ENCODE data around the gene SHC3.

The SHC3 gene

DNA sequence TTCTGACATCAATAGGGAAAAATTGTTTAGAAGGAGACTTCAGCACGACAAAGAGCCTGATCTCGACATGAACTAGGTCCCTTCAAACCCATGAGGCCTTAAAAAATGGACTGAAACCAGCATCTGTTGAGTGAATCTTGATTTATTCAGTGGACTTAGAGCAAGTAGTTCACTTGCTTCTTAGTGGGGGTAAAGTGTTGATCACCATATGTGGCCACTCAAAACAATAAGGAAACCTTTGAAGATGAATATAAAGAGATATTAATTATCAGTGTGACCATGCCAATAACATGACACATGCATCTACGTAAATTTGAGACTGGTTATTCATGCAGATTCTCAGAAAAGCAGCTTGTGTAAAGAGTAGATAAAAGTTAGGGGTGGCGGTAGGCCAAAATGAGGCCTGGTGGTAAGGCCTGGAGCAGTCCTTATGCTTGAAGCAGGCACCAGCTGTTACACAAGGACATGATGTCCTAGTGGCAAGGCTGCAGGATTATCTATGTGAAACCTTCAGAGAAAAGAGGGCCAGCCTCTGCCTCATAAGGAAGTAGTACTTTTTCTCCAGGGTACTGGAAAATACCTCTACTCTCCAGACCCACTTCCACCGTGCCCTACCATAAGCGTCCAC is 126.0 kb downstream of the SHC3 start:
- DNase-seq (ENCODE audit: low spot score) = no peak

DNA sequence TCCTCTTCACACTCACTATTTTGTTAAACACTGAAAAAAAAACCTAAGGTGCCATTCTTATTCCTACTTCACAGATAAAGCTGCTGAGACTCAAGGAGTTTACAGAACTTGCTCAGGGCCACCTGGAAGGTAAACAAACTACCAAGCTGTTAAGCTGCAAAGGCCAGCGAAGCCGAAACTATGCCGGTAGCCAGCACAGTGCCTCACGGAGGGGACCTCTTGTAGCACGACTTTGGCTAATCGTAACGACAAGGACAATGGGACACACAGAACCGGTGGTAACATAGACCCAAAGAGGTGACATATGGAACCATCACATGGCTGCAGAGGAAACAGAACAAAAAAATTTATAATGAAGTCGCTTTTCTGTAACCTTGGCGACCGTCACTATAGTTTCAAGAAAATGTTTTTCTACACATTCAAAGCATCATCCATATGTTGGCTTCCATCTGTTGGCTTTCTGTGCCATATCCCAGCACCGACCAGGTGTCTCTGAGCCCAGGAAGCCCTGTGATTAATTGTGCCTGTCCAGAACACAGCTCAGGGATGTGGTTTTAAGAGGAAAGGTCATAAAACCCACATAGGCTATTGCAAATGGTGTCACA is 127.1 kb downstream of the SHC3 start:
- no peak for DNase-seq (ENCODE audit: low spot score)

DNA sequence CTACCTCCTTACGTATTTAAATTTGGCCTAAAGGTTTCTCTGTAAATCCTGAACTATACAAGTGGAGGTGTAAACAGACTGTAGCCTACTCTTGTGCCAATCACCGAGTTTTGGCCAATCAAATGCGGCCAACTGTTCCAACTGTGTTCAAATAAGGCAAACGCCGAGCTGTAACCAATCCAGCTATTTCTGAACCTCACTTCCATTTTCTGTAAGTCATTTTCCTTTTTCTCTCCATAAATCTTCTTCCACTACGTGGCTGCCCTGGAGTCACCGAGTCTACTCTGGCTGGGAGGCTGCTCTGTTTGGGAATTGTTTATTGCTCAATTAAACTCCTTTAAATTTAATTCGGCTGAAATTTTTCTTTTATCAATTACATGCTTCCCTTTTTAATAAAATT is 129.0 kb downstream of the SHC3 start:
- DNase-seq (ENCODE audit: low spot score) = no peak

DNA sequence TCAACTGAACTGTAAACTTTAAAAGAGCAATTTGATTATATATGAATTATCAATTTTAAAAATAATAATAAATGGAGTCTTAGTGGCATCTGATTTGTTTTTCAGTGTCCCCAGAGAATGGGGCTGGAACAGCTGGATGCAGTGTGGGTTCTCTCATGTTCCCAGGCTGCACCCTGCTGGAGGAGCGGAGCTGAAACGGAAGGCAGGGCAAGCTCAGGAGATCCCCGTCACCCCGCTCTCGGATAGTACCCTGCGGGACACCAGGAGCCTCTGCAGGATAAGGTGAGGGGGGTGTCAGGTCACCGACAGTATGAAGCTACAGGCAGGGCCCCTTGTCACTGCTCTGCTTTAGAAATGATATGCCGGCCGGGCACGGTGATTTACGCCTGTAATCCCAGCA is 130.0 kb downstream of the SHC3 start:
- no peak for DNase-seq (ENCODE audit: low spot score)

DNA sequence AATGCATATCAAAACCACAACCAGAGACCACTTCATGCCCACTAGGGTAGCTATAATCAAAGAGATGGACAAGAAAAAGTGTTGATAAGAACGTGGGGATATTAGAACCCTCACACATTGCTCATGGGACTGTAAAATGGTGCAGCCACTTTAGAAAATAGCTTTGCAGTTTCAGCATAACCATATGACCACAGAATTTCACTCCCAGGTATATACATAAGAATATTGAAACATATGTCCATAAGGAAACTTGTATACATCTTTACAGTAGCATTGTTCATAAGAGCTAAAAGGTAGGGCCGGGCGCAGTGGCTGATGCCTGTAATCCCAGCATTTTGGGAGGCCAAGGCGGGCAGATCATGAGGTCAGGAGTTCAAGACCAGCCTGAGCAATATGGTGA is 131.0 kb downstream of the SHC3 start:
- no peak for DNase-seq (ENCODE audit: low spot score)

DNA sequence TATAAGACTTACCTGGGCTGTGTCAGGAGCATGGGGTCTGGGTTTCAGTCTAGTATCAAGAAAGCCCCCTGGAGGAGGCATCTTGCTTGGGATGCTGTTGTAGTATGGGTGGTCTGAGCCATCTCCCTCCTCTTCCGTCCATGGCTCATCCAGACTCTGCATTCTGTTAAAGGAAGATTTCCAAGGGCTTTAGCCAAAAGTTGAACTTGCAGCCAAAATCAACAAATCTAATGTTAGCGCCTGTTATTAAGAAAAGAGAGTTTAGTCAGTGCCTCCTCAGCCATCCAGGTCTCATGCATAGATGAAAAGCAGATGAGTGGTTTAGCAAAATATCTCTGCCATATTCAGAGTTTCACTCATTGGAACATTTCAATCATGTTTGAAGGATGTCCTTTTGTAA is 131.8 kb downstream of the SHC3 start:
- no peak for DNase-seq (ENCODE audit: low spot score)

DNA sequence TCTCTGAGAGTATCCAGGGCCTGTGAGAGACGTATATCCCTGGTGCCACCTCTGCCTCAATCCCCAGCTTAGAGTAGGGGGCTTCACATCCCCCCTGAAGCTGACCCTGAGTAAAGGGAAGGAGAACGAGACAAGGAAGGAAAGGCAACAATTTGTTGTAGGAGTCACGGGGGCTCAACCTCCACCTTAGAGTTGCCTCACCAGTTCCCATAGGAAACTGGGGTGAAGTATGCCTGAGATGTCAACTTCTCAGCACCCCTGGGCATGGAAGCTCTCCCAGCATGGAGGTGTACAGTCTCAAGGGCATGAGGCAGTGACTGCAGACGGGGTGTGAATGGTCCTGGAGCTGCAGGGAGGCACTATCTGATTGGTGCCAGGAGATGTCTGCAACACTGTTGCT is 133.7 kb downstream of the SHC3 start:
- no peak for DNase-seq (ENCODE audit: low spot score)

DNA sequence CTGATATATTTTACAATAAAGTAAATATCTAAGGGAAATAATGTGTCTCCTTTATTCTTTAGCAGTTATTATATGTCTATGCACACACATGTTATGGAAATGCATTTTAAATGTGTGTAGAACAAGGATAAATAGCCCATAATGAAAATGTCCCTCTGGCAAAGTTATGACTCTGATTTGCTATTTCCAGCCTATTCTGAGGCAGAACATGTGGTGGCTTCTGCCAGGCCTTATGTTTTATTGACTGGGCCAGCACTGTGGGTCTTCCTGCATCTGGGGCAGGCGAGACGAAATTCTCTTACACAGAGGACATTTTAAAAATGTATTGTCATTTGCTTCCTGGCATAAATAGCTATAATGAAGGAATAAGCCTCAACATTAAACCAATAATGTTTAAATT is 134.5 kb downstream of the SHC3 start:
- no peak for DNase-seq (ENCODE audit: low spot score)

DNA sequence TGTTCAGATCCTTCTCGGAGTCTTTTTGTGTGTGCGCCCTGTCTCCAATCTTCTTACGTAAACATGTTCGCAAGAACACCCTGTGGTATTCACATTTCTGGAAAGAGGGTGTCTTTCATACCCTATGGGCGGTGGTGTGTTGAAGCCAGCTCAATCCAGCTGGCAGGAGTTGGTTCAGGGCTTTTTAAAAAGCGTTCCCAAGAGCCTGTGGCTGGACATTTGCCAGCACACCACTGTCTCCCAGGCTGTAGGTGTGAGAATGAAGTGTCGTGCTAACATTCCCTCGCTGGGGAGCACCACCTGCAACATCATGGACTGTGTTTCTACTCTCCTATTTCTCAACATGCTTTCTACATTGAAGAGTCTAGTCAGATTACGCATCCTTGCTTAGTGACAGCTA is 135.6 kb downstream of the SHC3 start:
- DNase-seq (ENCODE audit: low spot score) = no peak

DNA sequence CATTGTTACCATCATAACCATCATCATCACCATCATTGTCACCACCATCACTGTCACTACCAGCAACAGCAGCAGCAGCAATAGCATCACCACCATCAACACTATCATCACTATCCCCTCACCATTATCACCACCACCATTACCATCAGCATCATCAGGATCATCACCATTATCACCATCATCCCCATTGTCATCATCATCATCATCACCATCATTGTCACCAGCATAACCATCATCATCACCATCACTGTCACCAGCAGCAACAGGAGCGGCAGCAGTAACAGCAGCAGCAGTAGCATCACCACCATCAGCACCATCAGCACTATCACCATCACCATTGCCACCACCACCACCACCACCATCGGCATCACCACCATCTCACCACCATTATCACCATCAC is 139.0 kb downstream of the SHC3 start:
- no peak for DNase-seq (ENCODE audit: low spot score)

DNA sequence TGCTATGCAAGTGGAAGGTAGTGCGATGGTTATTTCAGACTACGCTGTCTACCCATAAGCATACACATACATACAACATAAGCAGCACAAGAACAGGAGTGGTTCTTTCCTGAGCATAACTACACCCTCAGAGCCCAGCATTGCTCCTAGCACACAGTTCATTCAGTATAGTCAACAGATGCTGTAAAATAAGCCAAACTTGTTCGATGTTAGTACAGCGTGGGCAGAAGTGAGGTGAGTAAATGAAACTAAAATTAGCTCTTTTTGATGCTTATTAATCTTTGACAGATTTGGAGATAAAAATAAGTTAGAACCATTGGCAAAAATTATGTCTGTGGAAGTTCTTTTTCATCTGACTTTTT is 139.5 kb downstream of the SHC3 start:
- no peak for DNase-seq (ENCODE audit: low spot score)

DNA sequence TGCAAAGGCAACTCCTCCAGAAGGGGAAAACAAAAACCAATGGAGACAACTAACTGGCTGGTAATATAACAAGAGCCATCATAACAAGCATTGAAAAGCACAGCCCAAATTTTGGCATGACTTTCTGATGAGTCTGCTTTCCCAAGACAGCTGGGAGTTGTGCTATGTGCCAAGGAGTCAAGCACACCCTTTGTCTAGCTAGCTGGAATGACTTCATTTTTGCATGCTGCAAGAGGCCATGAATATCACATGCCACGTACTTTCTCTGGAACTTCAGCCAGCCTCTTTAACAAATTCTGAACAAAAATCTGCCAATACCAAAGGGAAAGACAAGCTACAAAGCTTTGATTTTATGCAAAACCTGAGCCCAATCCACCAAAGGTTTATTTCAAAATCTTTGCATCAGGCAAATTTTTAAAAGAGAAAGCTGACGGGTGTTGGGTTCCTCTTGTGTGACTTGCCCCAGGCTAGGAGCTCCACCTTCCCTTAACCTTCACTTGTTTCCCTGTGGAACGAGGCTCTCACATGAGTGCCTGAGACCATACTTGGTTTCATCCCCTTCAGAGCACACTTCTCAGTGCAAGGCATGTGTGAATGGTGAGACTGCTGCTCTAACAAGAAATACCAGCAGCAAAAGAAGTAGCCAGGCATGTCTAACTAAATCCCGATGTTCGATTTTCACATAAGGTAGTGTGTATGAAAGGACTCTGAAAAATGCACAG is 140.1 kb downstream of the SHC3 start:
- DNase-seq (ENCODE audit: low spot score) = peak; percentile 89

DNA sequence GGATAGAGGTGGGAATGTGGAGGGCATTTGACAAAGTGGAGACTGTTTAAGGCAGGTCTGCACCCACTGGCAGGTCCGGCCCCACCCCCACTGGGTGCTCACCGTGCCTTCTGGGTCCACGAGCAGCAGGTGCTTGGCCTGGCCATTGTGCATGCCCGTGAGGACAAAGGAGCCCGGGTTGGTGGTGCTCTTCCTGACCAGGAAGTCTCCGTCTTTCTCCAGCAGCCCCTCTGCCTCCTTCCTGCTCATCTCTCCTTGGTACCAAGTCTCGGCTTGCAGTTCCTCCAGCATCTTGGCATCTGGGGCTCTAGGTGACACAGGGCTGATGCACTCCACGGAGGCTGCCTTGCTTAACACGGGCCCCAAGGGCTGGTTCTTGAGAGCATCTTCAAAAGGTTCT is 140.7 kb downstream of the SHC3 start:
- no peak for DNase-seq (ENCODE audit: low spot score)

DNA sequence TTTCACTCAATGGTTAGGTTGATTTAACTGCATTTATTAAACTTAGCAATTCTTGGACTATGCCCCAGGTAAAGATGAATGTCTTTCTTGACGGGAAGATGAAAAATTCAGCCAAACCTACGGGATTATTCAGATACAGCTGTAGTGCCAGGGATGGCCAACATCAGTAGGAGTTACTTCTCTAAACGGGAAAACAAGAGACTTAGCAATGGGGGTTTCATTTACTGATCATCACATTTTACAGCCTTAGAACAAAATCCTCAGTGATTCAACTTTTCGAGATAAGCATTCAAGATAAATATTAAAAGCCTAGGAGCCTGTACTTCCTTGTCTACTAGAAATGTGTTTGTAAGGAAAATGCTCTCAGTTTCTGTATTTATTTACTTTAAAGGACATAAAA is 141.3 kb downstream of the SHC3 start:
- no peak for DNase-seq (ENCODE audit: low spot score)

DNA sequence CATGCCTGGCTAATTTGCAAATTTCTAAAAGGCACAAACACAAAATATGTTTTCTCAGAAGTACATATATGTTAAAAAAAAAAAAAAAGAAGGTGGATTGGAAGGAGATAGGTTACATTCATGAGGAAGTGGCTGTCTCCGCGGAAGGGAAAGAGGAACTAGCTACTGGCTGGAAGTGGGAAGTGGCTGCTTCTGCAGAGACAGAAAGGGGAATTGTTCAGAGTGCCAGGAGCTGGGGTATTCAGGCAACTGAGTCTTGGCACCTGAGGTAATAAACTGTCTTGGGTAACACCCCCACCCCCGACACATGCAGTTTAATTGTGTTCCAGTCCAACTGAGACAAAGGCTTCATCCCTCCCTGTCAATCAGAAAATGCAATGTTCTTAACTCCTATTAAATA is 141.7 kb downstream of the SHC3 start:
- peak; percentile 53 for DNase-seq (ENCODE audit: low spot score)

DNA sequence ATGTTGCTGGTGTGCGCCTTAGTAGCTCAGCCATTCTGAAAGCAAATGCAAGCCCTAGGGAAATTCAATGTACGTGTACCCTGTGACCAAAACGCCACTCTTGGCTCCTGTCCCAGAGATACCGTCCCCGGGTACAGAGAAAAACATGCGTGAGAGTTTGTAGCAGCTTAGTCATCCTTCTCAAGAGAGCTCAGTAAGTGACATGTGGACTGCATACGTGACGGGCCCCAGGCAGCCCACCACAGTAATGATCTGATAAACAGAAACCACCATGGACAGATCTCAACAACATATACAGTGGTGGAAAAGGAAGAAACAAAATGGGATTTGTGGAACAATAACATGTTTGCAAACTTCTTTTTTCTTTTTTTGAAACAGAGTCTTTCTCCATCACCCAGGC is 142.2 kb downstream of the SHC3 start:
- DNase-seq (ENCODE audit: low spot score) = no peak

DNA sequence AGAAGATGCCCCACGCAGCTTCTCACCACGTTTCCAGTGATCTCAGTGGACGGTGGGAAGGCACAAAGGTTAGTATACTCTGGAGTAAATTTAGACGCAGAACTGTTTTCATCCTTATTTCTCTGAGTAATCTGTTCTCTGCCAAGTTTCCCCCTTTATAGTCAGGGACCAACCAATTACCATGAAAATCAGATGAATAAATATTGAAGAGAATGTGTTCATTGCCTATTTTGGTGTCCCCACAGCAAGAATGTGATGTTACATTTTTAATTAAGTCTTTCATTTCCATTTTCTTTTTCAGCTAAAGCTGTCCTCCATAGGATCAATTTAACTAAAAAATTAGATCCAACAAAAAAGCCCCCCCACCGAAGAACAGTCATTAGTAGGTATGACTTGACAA is 146.0 kb downstream of the SHC3 start:
- DNase-seq (ENCODE audit: low spot score) = no peak

DNA sequence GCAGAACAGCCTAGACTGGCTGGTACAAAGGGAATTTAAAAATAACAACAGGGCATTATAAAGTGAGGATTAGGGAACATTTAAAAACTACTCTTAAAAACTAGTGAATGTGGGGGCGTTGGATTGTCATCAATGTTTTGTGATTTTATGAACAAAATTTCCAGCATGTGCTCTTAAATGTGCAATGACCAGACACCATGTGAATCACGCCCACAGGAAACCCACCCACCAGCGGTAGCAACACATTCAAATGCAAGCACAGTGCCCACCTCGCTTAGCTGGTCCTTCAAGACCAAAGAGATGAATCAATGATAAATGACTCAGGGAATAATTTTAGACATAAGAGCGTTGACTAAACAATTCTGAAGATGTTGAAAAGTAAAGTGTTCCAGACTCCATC is 146.4 kb downstream of the SHC3 start:
- DNase-seq (ENCODE audit: low spot score) = no peak

DNA sequence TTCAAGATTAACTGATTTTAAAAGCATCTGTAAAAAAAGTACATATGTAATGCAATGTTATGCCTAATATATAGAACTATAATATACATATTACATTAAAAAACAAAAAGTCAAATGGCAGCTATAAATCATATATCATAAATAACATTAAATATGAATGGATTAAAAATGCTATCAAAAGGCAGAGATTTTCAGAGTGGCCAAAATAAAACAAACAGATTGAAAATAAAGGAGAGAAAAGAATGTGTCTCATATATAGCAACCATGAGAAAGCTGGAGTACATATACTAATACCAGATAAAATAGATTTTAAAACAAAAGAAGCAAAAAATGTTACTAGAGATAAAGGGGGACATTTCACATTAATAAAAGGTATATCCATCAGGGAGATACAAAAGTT is 148.8 kb downstream of the SHC3 start:
- no peak for DNase-seq (ENCODE audit: low spot score)

DNA sequence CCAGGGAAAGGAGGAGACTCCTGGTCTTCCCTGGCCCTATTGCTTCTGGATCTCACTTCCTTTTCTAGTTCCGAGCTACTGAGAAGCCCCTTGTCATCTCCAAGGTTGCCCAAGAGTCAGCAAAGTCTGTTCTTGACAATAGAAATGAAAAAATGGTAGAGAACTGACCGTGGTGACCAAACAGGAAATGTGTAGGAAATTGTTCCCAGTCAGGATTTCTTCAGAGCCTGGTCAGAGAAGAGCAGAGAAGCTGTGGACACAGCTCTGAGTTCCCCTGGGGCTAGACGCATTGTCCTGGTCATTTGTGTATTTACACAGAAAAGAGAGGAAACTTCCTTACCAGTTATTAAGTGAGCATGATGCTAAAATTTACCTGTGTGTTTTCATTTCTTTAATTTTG is 151.7 kb downstream of the SHC3 start:
- DNase-seq (ENCODE audit: low spot score) = no peak

DNA sequence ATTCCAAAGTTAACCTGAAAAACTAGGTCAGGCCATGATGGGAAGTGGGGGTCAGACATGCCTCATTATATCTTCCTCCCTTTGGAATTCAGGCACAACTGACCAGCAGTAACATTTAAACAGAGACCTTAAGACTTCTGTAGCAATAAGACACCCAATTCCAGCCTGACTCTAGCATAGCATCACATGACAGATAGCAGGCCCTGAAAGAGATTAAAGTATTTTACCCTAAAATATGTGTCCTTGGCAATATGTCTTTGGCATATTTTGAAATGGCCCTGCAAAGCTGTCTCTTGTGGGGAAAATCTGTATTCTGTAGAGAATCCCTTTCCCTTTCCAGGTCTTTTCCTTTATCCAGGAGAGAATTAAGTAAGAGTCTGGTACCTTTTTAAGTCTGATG is 153.1 kb downstream of the SHC3 start:
- DNase-seq (ENCODE audit: low spot score) = no peak

DNA sequence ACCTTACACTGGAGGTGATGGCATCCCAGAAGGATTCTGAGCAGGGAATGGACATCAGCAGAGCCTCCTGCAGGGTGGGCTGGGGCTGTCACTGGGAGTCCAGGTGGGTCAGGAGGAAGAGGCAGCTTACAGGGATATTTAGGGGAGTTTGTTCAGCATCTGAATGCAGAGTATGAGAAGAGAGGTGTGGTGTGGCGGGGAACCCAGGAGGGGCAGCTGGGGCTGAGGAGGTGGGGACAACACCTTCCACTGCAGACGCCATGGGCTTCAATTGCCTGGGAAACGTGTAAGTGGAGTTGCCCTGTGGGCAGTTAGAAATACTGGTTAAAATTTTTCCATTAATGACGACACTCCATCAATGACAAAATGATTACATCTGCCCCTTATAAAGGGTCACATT is 153.9 kb downstream of the SHC3 start:
- no peak for DNase-seq (ENCODE audit: low spot score)

DNA sequence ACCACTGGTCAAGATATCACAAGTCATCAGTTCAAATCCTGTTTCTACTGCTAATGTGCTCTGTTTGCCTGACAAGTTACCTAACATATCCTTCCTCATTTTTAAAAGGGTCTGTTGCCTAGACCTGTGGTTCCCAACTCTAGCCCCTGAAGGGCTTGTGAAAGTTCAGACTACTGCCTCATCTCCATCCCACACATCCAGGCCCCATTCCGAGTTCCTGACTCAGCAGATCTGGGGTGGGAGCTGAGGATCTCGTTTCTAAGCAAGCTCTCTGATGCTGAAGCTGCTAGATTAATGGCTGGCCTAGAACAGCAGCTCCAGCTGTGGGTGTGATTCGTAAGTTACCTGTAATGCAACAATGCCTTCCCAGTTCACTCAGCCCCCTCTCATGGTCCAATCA is 154.9 kb downstream of the SHC3 start:
- no peak for DNase-seq (ENCODE audit: low spot score)

DNA sequence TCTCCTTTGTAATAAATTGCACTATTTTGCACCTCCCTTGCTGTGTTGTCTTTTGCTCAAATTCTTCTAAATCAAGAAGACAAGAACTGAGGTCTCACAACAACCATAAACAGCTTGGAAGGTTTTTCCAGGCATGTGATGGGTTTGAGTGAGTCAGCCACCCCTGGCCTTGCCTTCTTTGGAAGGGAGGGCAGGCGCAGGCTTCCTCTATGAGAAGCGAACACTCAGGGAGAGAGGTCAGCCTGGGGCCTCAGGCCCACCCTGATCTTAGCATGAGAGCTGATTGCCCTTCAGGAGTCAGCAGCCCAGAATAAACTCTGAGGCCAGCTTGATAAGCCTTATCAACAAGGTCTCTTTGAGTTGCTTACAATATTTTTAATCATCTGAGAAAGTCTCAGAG is 155.7 kb downstream of the SHC3 start:
- DNase-seq (ENCODE audit: low spot score) = no peak

All from globus pallidus (tissue), 1 donor.